Occipital lobe (tissue), 2 donors: ENCODE results near the gene GCLC. TPM values are rescaled to one million over a fixed set of nuclear protein-coding genes. Genes with fewer than 3 reads are reported as not detected.

Source experiments
- DNase-seq: peaks from one replicate; lab custom pipeline; 2025; lab: John Stamatoyannopoulos, UW
- total RNA-seq: library from RNA; depleted of rRNA; stranded (reverse); fragments of >200 nt; gene quantifications from one replicate; pipeline ENCODE4 v1.2.3, GENCODE V29; 2014

GCLC gene
- total RNA-seq, 1 donor from 2014 or later: 15.8 TPM

- DNase-seq: no peak
These were observed 17.6 kb downstream of the GCLC start for GRCh38 chr6:53527249-53527765.

GRCh38 chr6:53526000-53526399 is 18.9 kb downstream of the GCLC start:
- no peak for DNase-seq

- no peak for DNase-seq
These were observed 20.5 kb downstream of the GCLC start for GRCh38 chr6:53524455-53524815.

- DNase-seq: no peak
These were observed 21.1 kb downstream of the GCLC start for GRCh38 chr6:53523511-53524454.

GRCh38 chr6:53520320-53520928 is 24.5 kb downstream of the GCLC start:
- no peak for DNase-seq

- DNase-seq: no peak
These were observed 26.0 kb downstream of the GCLC start for GRCh38 chr6:53518862-53519261.

- no peak for DNase-seq
These were observed 27.9 kb downstream of the GCLC start for GRCh38 chr6:53517021-53517420.

- DNase-seq: no peak
These were observed 30.2 kb downstream of the GCLC start for GRCh38 chr6:53514677-53515076.

- DNase-seq: no peak
These were observed 31.4 kb downstream of the GCLC start for GRCh38 chr6:53513519-53513966.

GRCh38 chr6:53513056-53513455 is 31.8 kb downstream of the GCLC start:
- DNase-seq: no peak

- no peak for DNase-seq
These were observed 32.3 kb downstream of the GCLC start for GRCh38 chr6:53512626-53513025.

- no peak for DNase-seq
These were observed 34.2 kb downstream of the GCLC start for GRCh38 chr6:53510746-53511145.

- no peak for DNase-seq
These were observed 38.0 kb downstream of the GCLC start for GRCh38 chr6:53506872-53507271.

GRCh38 chr6:53504512-53504911 is 40.4 kb downstream of the GCLC start:
- DNase-seq: no peak

- DNase-seq: no peak
These were observed 41.8 kb downstream of the GCLC start for GRCh38 chr6:53503060-53503459.

GRCh38 chr6:53501432-53501831 is 43.5 kb downstream of the GCLC start:
- no peak for DNase-seq

GRCh38 chr6:53500095-53500494 is 44.8 kb downstream of the GCLC start:
- DNase-seq: no peak

GRCh38 chr6:53499094-53499493 is 45.8 kb downstream of the GCLC start:
- DNase-seq: no peak

- no peak for DNase-seq
These were observed 46.3 kb downstream of the GCLC start for GRCh38 chr6:53498649-53499048.

- DNase-seq: no peak
These were observed 47.0 kb downstream of the GCLC start for GRCh38 chr6:53497905-53498304.

- DNase-seq: no peak
These were observed 48.0 kb downstream of the GCLC start for GRCh38 chr6:53496797-53497375.
